ENCODE measurements around the gene THSD7B. TPM values are rescaled to one million over a fixed set of nuclear protein-coding genes. Genes with fewer than 3 reads are reported as not detected.

The THSD7B gene
- total RNA-seq, 1 donor from 2014 or later = 0.81 TPM

DNA sequence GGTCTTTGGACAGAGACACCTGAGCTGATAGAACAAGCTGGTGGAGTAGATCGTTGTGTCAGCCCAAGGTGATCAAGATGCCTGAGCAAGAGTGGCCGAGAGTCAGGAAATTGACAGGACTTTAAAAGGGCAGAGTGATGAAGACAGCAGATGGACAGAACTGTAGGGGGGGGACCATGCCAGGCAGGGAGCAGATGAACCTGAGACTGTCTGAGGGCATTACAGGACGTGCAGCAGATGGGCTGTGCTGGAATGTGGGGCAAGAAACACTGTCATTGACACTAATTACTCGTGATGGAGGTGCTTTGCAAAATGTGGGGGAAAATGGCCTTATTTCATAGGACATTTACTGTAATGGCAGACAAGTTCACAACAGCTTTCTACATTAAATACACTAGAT, 225.0 kb downstream of the THSD7B start:
- no peak for DNase-seq (ENCODE audit: low read depth)
- TF ChIP-seq, protein P1, sequence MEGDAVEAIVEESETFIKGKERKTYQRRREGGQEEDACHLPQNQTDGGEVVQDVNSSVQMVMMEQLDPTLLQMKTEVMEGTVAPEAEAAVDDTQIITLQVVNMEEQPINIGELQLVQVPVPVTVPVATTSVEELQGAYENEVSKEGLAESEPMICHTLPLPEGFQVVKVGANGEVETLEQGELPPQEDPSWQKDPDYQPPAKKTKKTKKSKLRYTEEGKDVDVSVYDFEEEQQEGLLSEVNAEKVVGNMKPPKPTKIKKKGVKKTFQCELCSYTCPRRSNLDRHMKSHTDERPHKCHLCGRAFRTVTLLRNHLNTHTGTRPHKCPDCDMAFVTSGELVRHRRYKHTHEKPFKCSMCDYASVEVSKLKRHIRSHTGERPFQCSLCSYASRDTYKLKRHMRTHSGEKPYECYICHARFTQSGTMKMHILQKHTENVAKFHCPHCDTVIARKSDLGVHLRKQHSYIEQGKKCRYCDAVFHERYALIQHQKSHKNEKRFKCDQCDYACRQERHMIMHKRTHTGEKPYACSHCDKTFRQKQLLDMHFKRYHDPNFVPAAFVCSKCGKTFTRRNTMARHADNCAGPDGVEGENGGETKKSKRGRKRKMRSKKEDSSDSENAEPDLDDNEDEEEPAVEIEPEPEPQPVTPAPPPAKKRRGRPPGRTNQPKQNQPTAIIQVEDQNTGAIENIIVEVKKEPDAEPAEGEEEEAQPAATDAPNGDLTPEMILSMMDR (conservative IDR thresholded peaks at IDR 0.05; ENCODE audit: low read depth, low read length) = no peak
- no peak overlapping the region for H3K4me3 ChIP-seq (ENCODE audit: low read depth, low read length)

GRCh38 chr2:136994793-136995192, 229.4 kb downstream of the THSD7B start:
- DNase-seq (ENCODE audit: low read depth) = no peak
- H3K4me3 ChIP-seq (ENCODE audit: low read depth, low read length) = no peak overlapping the region
- TF ChIP-seq, protein P1 (conservative IDR thresholded peaks at IDR 0.05; ENCODE audit: low read depth, low read length) = no peak

DNA sequence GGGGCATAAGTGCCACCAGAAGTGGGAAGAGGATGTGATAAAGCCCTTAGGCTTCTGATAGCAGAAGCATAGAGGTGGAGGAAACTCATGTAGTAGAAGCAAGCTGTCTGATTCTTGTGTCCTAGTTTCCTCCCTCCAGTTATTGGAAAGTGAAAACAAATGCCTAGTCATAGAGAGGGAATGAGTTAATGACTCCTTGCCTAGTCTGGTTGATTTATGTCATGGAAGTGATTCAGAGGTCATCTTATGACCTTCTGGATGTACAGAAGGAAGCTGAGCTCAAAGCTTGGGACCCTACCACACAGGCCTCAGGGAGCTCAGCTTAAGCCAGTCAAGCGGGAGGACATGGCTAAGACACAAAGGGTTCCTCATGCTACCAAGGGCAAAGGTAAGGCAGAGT, 232.2 kb downstream of the THSD7B start:
- TF ChIP-seq, protein P1 (conservative IDR thresholded peaks at IDR 0.05; ENCODE audit: low read depth, low read length) = no peak
- no peak for DNase-seq (ENCODE audit: low read depth)
- H3K4me3 ChIP-seq (ENCODE audit: low read depth, low read length) = no peak overlapping the region

DNA sequence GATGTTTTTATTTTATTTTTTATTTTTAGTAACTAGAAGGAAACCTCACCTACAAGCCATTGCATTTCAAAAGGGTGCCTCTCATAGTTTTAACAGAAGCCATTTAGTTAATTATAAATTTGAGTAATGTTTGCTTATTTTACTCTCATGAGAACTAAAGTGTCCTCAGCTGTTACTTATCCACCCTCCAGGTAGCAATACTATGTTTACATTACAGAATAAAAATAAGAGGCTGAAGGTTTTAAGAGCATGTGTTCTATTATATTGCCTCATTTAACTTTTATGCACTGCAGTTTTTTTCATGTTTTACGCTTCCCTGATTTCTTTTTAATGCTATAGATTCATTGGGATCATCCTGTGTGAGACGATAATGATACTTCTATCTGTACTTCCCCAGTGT, 235.5 kb downstream of the THSD7B start:
- TF ChIP-seq, protein P1 (conservative IDR thresholded peaks at IDR 0.05; ENCODE audit: low read depth, low read length) = no peak
- no peak for DNase-seq (ENCODE audit: low read depth)

GRCh38 chr2:137002896-137003295, 237.6 kb downstream of the THSD7B start:
- no peak for DNase-seq (ENCODE audit: low read depth)
- TF ChIP-seq, protein P1 (conservative IDR thresholded peaks at IDR 0.05; ENCODE audit: low read depth, low read length) = no peak
- H3K4me3 ChIP-seq (ENCODE audit: low read depth, low read length) = no peak overlapping the region

More for the DNA sequence above, 235.5 kb downstream of the THSD7B start:
- H3K4me3 ChIP-seq (ENCODE audit: low read depth, low read length) = no peak overlapping the region

- H3K4me3 ChIP-seq (ENCODE audit: low read depth, low read length) = no peak overlapping the region
- no peak for DNase-seq (ENCODE audit: low read depth)
- TF ChIP-seq, protein P1 (conservative IDR thresholded peaks at IDR 0.05; ENCODE audit: low read depth, low read length) = no peak
Observed at GRCh38 chr2:137005210-137005609, 239.9 kb downstream of the THSD7B start.

- TF ChIP-seq, protein P1 (conservative IDR thresholded peaks at IDR 0.05; ENCODE audit: low read depth, low read length) = no peak
- H3K4me3 ChIP-seq (ENCODE audit: low read depth, low read length) = no peak overlapping the region
- no peak for DNase-seq (ENCODE audit: low read depth)
Observed at GRCh38 chr2:137007938-137008337, 242.6 kb downstream of the THSD7B start.
